GM21381 (cell line): ENCODE data around the gene HLA-DOA.

Source experiments
- ATAC-seq: cut with Tn5 transposase; IDR thresholded peaks from one replicate; pipeline ENCODE4 v1.9.1; 2021; ENCODE audit warnings: mild to moderate bottlenecking, moderate library complexity; ENCODE audit not compliant: unreplicated experiment

The HLA-DOA gene

DNA sequence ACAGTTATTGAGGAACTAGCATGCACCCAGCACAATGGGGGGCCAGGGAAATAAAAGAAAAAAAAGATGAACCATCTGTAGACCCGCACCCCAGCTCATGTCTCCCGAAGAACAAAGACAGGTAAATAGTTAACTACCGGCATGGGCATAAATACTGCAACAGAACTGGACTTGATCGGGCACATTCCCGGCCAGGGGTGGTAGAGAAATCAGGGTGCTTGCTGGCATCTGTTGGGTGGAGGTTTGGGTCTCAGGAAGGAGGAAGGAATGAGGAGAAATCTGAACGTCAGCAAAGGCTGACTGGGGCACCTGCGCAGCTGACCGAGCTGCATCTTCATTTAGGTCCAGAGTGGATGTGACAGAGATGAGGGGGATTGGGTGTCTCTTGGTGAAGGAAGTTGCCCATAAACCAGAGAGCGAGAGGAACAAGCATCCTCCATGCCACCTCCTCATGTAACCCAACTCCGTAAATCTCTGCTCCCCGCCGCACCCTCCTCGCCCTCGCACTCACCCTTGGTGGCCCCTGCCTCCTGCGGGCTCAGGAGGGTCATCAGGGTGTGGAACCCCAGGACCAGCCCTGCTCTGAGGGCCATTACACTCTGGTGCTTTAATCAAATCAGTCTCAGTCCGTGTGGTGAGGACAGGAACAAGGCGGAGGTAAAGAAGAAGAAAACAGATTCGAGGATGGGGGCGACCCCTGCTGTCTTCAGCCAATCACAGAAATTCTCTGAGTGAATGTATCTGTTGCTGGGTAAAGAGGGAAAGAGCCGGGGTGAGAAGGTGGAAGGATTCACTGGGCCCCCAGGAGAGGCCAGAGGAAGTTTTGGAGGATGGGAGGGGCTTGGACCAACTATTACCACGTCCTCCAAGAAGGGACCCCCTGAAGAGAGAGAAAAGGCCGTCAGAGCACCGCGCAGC is at the start of gene HLA-DOA:
TSS of gene HLA-DOA (minus strand) at position 648 of the 918 bp plus-strand sequence.
- peak; percentile 80 for ATAC-seq

DNA sequence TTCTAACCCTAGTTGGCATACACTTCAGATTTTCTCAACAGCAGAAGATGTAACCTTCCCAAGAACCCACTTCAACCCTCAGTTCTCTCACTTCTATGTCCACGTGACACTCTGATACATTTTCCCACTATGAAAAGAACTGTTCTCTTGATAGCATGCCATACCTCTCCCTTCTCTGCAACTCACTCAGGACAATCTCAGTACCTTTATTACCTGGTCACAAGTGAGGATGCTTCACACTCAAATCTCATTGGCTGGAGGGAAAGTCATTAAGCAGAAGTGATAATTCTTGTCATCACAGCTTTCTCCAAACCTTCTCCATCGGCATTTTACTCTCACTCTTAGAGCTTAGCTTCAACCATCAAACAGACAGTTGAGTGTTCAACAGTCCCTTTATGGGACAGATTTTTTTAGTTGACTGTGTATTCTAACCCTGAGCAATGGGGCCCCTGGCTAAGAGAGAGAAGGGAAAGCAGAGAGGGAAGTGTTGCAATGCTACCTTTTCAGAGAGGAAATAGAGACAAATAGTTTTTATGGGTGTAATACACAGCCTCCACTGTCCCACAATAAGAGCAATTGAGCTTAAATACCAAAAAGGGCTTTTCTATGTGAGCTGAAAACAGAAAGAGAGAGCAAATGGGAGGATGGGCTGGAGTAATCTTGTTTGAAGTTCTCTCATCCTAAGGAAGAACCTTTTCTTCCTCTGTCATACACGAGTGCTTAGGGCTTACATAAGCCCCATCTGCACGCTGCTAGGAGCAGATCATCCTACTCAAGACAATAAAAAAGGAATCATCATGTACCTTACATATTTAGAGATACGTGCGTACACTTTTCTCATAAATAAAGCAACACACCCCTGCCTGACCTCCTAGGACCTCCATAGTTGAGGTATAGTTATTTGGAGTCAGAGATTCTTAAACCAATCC is 48.1 kb upstream of the HLA-DOA start:
- no peak for ATAC-seq

DNA sequence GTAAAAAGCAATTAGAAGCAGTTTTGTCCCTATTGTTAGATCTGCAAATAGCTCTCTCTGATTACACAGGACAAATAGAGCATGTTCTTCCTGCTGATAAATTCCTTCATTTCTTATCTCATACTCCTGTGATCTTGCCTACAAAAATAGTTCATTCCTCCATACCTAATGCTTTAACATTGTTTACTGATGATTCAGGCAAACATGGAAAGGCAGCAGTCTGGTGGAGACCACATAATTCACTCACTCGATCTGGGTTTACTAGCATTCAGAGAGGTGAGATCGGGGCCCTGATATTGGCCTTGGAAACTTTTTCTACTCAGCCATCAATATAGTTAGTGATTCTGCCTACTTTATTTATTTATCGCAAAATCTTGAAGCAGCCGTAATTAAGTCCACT is 43.8 kb upstream of the HLA-DOA start:
- ATAC-seq, result no peak

DNA sequence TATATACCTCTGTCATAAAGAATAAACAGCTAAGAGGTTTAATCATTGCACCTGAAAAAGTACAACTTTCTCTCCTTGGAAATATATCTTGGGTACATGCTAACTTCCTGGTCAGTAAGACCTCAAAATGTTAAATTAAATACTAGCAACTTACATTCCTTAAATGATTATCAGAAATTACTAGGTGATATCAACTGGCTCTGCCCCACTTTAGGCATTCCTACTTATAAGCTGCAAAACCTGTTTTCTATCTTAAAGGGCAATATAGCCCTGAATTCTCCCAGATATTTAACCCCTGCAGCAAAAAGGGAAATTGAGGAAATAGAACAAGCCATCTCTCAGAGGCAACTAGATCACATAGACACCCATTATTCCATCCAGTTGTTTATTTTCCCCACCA is 43.2 kb upstream of the HLA-DOA start:
- ATAC-seq, result no peak

DNA sequence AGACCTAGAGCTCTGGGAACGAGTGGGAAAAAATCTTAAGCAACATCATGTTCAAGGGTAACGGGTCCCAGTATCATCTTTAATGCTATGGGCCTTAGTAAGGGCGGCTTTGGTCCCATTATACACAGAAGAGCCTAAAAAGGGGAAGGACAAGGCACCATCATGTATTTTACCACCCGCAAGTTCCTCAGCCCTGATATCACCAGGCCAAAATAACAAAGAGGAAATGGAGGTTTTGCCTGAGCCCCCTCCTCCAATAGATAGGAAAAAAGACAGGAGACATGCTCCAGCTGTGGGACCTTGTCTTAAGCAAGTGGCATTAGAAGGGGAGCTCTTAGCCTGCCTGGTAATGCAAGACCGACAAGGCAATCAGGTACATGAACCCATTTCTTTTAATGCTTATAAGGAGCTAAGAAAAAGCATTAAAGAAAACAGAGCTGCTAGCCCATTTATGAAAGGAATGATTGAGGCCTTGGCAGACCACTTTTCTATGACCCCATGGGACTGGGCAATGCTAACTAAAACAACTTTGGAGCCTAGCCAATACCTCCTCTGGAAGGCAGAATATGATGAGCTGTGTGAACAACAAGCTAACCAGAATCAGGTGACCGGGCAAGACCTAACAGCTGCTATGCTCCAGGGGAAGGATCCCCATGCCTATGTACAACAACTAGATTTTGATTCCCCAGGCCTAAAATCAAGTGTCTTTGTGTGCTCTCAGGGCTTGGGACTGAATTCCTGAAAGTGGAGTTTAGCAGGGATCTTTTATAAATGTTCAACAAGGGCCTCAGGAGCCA is 40.8 kb upstream of the HLA-DOA start:
- ATAC-seq, result no peak

DNA sequence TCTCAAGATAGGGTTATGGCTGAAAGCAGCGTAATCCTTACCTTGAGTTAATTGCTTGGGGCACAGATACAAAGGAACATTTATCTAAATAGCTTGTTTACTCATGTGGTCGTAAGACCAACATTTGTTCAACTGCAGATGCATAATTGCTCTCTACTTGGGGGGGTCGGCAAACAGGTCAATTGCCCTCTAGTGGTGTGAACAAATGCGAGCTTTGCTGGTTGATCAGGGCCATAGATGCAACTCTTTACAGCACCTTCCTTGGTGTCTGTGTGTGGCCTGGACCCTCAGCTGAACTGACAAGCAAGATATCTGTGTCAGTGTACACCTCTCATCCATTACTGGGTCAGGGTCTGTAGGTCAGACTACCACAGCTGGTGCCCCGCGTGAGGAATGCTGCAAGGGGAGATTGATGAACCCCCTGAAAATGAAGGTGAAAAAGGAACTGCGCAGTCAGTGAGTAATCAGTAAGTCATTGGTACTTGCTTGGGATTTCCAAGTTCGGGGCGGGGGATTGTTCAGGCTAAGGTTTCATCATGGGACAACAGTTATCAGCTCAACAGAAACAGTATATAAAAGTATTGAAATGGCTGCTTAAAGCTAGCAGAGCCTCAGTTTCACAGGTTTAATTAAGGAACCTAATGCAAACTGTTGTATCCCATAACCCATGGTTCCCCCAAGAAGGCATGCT is 40.1 kb upstream of the HLA-DOA start:
- ATAC-seq, result no peak

DNA sequence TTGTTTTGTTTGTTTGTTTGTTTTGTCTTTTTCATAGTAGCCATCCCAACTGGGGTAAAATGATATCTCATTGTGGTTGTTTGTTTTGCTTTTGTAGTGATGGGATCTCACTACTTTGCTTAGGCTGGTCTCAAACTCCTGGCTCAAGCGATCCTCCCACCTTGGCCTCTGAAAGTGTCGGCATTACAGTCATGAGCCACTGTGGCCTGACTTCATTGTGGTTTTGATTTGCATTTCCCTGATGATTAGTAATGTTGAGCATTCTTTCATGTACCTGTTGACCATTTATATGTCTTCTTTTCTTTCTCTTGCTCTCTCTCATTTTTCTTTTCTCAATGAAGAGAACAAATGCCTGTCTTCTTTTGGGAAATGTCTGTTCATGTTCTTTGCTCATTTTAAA is 30.8 kb upstream of the HLA-DOA start:
- ATAC-seq, result no peak

DNA sequence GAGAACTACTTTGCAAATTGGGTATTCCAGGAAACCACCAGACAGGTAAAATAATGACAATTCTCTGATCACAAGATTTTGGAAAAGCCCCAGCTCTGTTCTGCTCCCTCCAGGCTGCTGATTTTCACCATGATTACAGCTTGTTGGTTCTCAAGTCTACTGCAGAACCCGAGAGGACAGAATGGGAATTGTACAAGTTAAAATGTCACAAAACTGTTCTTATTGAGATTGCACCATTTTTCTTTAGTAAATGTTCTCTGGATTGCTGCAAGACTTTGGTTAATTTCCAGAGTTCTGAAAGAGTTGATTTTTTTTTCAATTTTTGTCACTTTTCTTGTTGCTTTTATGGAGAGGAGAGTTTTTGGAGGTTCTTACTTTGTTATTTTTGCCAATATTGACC is 27.1 kb upstream of the HLA-DOA start:
- no peak for ATAC-seq

DNA sequence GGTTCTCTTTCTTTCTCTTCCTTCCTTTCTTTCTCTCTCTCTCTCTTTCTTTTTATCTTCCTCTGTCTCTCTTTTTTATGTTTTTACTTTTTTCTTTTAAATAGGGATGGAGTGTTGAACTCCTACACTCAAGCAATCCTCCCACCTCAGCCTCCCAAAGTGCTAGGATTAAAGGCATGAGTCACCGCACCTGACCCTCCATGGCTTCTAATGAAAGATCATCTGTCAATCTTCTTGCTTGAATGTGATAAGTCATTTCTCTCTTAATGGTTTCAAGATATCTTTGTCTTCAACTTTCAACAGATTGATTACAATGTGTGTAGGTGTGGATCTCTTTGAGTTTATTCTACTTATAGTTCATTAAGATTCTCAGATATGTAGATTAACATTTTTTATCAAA is 25.2 kb upstream of the HLA-DOA start:
- no peak for ATAC-seq

DNA sequence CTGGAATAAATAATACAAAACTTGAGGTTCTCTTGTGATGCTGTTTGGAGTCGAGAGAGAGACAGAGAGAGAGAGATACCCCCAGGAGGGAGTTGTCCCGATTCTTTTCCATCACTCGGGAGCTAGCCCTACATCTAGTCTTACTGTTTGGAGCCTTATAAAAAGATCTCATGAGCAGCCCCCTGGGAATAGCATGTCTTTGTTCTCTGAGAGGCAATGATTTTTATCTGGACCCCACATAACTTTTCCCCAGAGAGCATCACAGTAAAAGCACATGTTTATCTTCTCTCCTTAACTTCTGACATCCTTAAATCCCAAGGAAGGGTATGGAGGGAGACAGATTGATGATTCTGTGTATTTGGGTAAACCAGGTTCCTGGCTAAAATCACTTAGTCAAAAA is 20.9 kb upstream of the HLA-DOA start:
- ATAC-seq, result no peak

DNA sequence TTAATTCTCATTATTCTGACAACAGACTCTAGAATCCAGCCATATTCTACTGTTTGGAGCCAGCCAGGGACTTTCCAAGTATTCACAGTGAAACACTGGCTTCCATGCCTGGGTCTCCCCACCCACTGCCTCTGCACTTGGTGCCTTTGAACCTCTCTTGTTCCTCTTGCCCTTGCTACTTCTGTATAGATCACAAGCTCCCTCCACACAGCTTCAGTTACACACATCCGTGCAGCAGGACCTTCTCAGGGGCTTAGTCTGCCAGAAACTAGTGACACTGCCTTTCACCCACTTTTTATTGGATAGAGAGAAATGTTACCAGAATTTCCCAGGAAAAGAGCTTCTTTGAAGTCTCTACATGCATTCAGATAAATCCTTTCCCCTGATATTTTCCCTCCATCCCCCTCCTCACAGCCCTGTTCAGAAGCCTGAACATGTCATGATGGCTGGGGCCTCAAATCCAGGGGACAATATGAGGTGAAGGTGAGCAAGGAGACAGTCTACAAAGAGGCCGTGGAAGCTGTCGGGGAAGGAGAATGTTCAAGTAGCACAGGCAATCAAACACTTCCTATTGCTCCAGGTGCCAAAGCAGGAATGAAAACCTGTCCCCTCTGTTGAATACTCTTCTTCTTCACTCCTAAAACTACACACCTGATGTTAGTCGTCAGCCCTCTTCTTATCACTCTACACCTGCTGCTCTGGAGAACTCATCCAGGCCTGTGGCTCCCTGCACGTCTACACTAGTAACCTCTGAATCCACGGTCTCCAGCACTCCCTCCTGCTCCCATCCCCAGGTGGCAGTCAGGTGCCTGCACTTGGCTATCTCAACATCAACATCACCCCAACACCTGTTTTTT is 20.2 kb upstream of the HLA-DOA start:
- ATAC-seq, result peak; percentile 65

DNA sequence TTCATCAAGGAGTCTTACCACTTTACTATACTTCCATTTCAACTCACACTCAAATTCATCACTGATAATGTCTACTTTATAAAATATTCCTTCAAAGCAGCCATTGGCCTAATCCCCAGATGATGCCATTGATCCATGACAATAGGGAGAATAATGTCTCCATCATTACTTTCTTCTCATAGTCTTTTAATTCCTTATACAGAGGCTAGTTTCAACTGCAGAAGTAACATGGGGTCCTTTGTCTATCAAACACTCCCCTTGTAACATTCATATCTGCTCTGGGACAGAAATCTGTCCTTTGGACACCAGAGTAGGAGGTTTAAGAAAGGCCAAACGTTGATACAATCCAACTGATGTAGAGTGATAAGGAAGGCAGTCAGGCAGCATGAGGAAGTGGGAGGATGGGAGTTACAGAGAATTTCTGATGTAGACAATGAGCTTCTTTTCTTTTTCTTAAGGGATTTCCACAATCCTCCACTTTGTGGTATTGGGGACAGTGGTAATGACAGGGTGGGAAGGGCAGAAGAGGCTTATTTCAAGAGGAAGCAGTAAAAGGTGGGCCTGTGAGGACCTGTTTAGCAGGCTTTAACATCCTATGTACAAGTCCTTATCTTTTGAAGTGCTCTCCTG is 18.9 kb upstream of the HLA-DOA start:
- ATAC-seq, result no peak

DNA sequence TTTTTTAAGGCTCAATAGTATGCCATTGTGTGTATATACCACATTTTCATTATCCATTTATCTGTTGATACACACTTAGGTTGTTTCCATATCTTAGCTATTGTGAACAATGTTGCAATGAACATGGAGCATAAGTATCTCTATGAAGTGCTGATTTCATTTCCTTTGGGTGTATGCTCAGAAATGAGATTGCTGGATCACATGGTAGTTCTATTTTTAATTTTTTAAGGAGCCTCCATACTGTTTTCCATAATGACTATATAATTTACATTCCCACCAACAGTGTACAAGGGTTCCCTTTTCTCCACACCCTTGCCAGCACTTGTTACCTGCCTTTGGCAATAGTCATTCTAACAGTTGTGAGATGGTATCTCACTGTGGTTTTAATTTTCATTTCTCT is 15.1 kb upstream of the HLA-DOA start:
- no peak for ATAC-seq

DNA sequence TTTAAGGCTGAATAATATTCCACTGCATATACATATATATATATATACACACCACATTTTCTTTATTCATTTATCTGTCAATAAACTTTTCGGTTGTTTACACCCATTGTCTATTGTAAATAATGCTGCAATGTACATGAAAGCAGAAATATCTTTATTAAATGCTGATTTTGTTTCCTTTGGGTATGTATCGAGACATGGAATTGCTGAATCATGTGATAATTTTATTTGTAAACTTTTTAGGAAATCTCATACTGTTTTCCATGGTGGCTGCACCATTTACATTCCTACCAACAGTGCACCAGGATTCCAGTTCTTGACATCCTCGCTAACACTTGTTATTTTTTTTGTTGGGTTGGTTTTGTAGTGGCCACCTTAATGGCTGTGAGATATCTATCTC is 14.1 kb upstream of the HLA-DOA start:
- ATAC-seq, result no peak

DNA sequence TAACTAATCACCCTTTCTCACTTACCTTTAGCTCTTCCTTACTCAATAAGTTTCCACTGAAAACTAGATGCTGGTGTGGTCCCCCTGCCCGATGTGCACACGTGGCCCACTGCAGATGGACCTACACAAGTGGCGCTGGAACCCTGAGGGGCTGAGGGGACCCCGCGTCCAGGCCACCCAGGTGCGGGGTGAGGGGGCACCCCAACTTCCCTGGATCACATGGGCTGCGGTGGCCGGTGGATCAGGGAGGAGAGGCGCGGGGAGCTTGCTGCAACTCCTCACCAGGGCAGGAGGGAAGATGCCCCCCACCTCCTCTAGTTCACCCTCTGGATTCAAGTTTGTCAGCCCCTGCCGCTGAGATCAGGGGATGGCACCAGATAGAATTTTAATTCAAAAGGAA is 12.5 kb upstream of the HLA-DOA start:
- no peak for ATAC-seq

DNA sequence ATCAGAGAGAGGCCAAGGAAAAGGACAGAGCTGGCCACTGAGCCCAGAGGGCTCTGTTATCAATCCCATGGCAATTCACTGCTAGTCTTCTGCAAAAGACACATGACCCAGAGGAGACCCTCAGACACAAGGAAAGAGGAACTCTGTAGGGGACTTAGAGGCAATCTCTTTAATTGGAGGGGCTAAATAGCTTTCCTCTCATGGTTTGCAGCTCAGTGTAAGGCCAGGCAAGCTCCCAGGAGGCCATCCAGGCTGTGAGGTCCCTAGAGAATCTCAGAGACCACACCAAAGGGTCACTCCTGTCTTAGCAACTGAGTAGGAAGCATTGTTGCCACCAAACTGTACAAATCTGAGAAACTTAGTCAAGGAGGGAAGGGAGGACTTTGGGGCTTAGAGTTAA is 10.0 kb upstream of the HLA-DOA start:
- ATAC-seq, result no peak

DNA sequence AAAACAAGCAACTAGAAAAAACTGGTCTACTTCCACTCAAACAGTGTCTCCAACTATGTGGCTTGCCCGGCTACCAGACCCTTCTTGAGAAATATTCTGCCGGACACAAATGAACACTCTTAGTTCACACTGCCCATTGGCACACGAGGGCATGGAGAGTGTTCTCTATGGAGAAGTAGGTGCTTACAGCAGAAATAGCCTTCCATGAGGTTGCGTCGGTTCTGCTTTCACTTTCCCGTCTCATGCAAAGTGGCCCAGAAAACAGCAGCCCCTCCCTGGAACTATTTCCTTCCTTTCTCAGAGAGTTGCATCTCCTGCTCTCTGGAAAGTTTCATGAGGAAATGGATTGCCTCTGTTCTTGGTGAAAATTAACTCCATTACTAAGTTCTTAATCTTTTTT is 9.5 kb upstream of the HLA-DOA start:
- peak; percentile 60 for ATAC-seq

DNA sequence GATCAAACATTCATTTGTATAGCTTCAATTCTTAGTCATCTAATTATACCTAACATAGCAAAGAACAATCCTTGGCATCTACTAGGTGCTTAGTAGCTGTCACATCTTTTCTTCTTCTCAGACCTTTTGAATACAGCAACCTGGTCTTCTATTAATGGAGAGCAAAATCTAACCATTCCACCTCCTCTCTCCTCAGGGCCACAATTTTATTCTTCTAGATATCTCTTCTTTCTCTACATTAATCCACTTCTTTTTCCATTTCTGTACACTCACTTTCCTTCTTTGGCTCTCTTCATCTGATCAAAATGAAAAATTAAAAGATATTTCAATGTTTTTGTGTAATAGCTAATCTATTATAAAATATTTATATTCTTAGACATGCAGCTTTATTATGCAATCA is 9.0 kb upstream of the HLA-DOA start:
- ATAC-seq, result no peak
